SK-N-SH treated with all-trans-retinoic acid at 6 μM for 48 hours (cell line): Measurements from ENCODE around the gene LSM14A.

ENCODE experiments used
- ATAC-seq: fragments of 200-7000 bp; cut with Tn5 transposase; 3 replicates; pipeline ENCODE4 v1.9.1; 2020; ENCODE audit warnings: mild to moderate bottlenecking, moderate library complexity
- ARNTL ChIP-seq: fragments of 450-650 bp; formaldehyde crosslinking; IDR thresholded peaks from 2 replicates; pipeline ENCODE4 v1.5.0; 2020; ENCODE audit warnings: low read depth, mild to moderate bottlenecking, moderate library complexity, borderline replicate concordance
- BACH2 ChIP-seq: fragments of 250-450 bp; sonication (Bioruptor Pico); IDR thresholded peaks from 2 replicates; pipeline ENCODE4 v1.9.0; 2021; ENCODE audit warnings: mild to moderate bottlenecking, borderline replicate concordance
- CREB5 ChIP-seq: fragments of 250-450 bp; sonication (Bioruptor Pico); IDR thresholded peaks from 2 replicates; pipeline ENCODE4 v1.5.1; 2020; ENCODE audit warnings: low read depth, mild to moderate bottlenecking, moderate library complexity
- CSDC2 ChIP-seq: fragments of 250-450 bp; sonication (Bioruptor Pico); IDR thresholded peaks from 2 replicates; pipeline ENCODE4 v1.5.0; 2020; ENCODE audit warnings: mild to moderate bottlenecking, moderate library complexity
- CSRNP3 ChIP-seq: fragments of 250-450 bp; sonication (Bioruptor Pico); IDR thresholded peaks from 2 replicates; pipeline ENCODE4 v1.5.1; 2021; ENCODE audit warnings: mild to moderate bottlenecking, moderate library complexity
- ESRRG ChIP-seq: fragments of 250-450 bp; sonication (Bioruptor Pico); IDR thresholded peaks from 2 replicates; pipeline ENCODE4 v1.6.1; 2021; ENCODE audit warnings: mild to moderate bottlenecking
- GLIS3 ChIP-seq: fragments of 250-450 bp; sonication (Bioruptor Pico); IDR thresholded peaks from 2 replicates; pipeline ENCODE4 v1.5.0; 2020; ENCODE audit warnings: mild to moderate bottlenecking, moderate library complexity
- ISL1 ChIP-seq: fragments of 250-450 bp; sonication (Bioruptor Pico); IDR thresholded peaks from 2 replicates; pipeline ENCODE4 v2.1.2; 2022; ENCODE audit warnings: mild to moderate bottlenecking, moderate library complexity
- OSR1 ChIP-seq: fragments of 250-450 bp; sonication (Bioruptor Pico); IDR thresholded peaks from 2 replicates; pipeline ENCODE4 v1.8.0; 2022; ENCODE audit warnings: moderate library complexity, mild to moderate bottlenecking, inconsistent platforms
- PATZ1 ChIP-seq: fragments of 250-450 bp; sonication (Bioruptor Pico); IDR thresholded peaks from 2 replicates; pipeline ENCODE4 v1.8.0; 2020; ENCODE audit warnings: mild to moderate bottlenecking, moderate library complexity, borderline replicate concordance
- POU6F1 ChIP-seq: fragments of 250-450 bp; sonication (Bioruptor Pico); IDR thresholded peaks from 2 replicates; pipeline ENCODE4 v1.8.0; 2021; ENCODE audit warnings: low read depth, mild to moderate bottlenecking, moderate library complexity, borderline replicate concordance
- PPARA ChIP-seq: fragments of 250-450 bp; sonication (Bioruptor Pico); IDR thresholded peaks from 2 replicates; pipeline ENCODE4 v1.5.0; 2020; ENCODE audit warnings: mild to moderate bottlenecking, borderline replicate concordance
- RARB ChIP-seq: fragments of 250-450 bp; sonication (Bioruptor Pico); IDR thresholded peaks from 2 replicates; pipeline ENCODE4 v1.8.0; 2021; ENCODE audit warnings: mild to moderate bottlenecking, moderate library complexity
- SNAI2 ChIP-seq: fragments of 250-450 bp; sonication (Bioruptor Pico); IDR thresholded peaks from 2 replicates; pipeline ENCODE4 v1.5.0; 2020; ENCODE audit warnings: mild to moderate bottlenecking, moderate library complexity
- TCF4 ChIP-seq: fragments of 250-450 bp; sonication (Bioruptor Pico); IDR thresholded peaks from 2 replicates; pipeline ENCODE4 v1.8.0; 2021; ENCODE audit warnings: mild to moderate bottlenecking, moderate library complexity, borderline replicate concordance
- TOX ChIP-seq: fragments of 250-450 bp; sonication (Bioruptor Pico); IDR thresholded peaks from 2 replicates; pipeline ENCODE4 v1.8.0; 2021; ENCODE audit warnings: mild to moderate bottlenecking, moderate library complexity, borderline replicate concordance
- TSHZ2 ChIP-seq: fragments of 250-450 bp; sonication (Bioruptor Pico); IDR thresholded peaks from 2 replicates; pipeline ENCODE4 v1.5.0; 2020; ENCODE audit warnings: mild to moderate bottlenecking, moderate library complexity
- ZC3H10 ChIP-seq: fragments of 250-450 bp; sonication (Bioruptor Pico); IDR thresholded peaks from 2 replicates; pipeline ENCODE4 v1.5.1; 2021; ENCODE audit warnings: mild to moderate bottlenecking, moderate library complexity
- ZFP3 ChIP-seq: fragments of 250-450 bp; sonication (Bioruptor Pico); IDR thresholded peaks from 2 replicates; pipeline ENCODE4 v1.5.0; 2020; ENCODE audit warnings: mild to moderate bottlenecking, moderate library complexity
- ZNF565 ChIP-seq: fragments of 450-650 bp; formaldehyde crosslinking; conservative IDR thresholded peaks from 2 replicates; pipeline ENCODE4 v1.5.0; 2020; ENCODE audit warnings: low read depth, mild to moderate bottlenecking, moderate library complexity
- ZNF8 ChIP-seq: fragments of 450-650 bp; formaldehyde crosslinking; IDR thresholded peaks from 2 replicates; pipeline ENCODE4 v1.5.0; 2020; ENCODE audit warnings: mild to moderate bottlenecking, moderate library complexity

LSM14A gene

GRCh38 chr19:34180273-34180672 lies 8.0 kb downstream of the LSM14A start:
- no peak for TF ChIP-seq CSRNP3 (CRISPR knock-in tag)
- TF ChIP-seq CSDC2 (CRISPR knock-in tag), result no peak
- TF ChIP-seq CREB5, result no peak
- TF ChIP-seq GLIS3 (CRISPR knock-in tag), result no peak
- no peak for TF ChIP-seq OSR1 (CRISPR knock-in tag)
- TF ChIP-seq TOX (CRISPR knock-in tag), result no peak
- TF ChIP-seq ISL1, result no peak
- no peak for TF ChIP-seq BACH2 (CRISPR knock-in tag)
- no peak for TF ChIP-seq ZNF565 (CRISPR knock-in tag)
- no peak for TF ChIP-seq ZNF8 (CRISPR knock-in tag)
- no peak for TF ChIP-seq ZC3H10 (CRISPR knock-in tag)
- TF ChIP-seq POU6F1, result no peak
- no peak for TF ChIP-seq RARB (CRISPR knock-in tag)
- TF ChIP-seq ARNTL (CRISPR knock-in tag), result no peak
- TF ChIP-seq PATZ1, result no peak
- no peak for ATAC-seq

- TF ChIP-seq ZFP3 (CRISPR knock-in tag) (no peak), BACH2 (CRISPR knock-in tag) (no peak), TCF4 (CRISPR knock-in tag) (no peak), ARNTL (CRISPR knock-in tag) (no peak), POU6F1 (no peak), ZNF565 (CRISPR knock-in tag) (no peak), ZNF8 (CRISPR knock-in tag) (no peak), GLIS3 (CRISPR knock-in tag) (no peak), CSRNP3 (CRISPR knock-in tag) (no peak), PPARA (no peak), CSDC2 (CRISPR knock-in tag) (no peak), RARB (CRISPR knock-in tag) (no peak), TSHZ2 (no peak), ISL1 (no peak), ESRRG (CRISPR knock-in tag) (no peak), SNAI2 (CRISPR knock-in tag) (no peak), PATZ1 (no peak), TOX (CRISPR knock-in tag) (no peak)
- TF ChIP-seq, all 23 proteins: peak for 0
- ATAC-seq, result no peak
Measured at GRCh38 chr19:34180709-34181108, 8.4 kb downstream of the LSM14A start.
